Measurements from ENCODE around the gene OR10Z1.

OR10Z1 gene

DNA sequence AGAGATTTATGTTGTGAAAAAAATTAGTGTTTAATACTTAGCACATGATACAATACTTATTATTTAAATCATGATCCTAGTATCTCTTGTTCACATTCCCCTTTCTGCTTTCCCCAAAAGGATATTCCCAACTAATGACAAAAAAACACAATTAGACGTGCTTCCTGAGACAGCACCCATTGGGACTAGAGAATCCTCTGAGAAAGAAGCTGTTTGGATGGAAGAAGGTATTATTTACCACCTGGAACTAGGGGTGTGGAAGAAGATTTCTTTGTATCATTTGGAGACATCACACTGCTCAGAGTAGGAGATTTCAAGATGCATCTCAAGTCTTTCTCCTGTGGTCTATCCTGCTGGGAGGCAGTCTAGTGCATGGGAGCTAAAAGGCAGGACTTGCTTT lies at the start of gene OR10Z1:
Gene OR10Z1, plus strand, starts transcription at position 301 of the 400 bp plus-strand sequence. CDS start 1,171 bp downstream, outside the sequence.
- no peak within 1 kb of the TSS for H3K4me3 ChIP-seq (ENCODE audit: low read depth, low read length)
- in situ Hi-C loops (cut with HindIII; ENCODE audit: low sequenced_read_pairs), result no loop called here
- no peak for DNase-seq (ENCODE audit: low read depth)
- TF ChIP-seq, protein P1, sequence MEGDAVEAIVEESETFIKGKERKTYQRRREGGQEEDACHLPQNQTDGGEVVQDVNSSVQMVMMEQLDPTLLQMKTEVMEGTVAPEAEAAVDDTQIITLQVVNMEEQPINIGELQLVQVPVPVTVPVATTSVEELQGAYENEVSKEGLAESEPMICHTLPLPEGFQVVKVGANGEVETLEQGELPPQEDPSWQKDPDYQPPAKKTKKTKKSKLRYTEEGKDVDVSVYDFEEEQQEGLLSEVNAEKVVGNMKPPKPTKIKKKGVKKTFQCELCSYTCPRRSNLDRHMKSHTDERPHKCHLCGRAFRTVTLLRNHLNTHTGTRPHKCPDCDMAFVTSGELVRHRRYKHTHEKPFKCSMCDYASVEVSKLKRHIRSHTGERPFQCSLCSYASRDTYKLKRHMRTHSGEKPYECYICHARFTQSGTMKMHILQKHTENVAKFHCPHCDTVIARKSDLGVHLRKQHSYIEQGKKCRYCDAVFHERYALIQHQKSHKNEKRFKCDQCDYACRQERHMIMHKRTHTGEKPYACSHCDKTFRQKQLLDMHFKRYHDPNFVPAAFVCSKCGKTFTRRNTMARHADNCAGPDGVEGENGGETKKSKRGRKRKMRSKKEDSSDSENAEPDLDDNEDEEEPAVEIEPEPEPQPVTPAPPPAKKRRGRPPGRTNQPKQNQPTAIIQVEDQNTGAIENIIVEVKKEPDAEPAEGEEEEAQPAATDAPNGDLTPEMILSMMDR (IDR thresholded peaks at IDR 0.05; ENCODE audit: low read depth, low read length, missing control alignments), result no peak

DNA sequence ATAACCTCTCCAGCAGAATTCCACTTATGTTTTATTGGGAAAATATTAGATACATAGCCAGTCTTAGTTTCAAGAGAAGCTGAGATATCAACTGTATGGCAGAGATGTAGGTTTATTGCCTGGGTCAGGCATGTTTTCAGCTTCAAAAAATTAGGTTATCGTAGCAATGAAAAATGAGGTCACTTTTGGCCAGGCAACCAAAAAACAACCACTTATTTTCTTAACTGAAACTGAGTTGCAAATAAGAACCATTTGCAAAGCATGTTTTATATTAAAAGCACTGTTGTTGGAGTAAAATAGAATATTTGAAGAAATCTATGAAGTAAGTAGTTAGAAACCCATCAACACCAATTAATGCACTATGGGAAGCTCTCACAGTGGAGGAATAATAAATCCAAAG lies 45.4 kb upstream of the OR10Z1 start:
- in situ Hi-C loops (cut with HindIII; ENCODE audit: low sequenced_read_pairs), result no loop called here
- no peak overlapping the region for H3K4me3 ChIP-seq (ENCODE audit: low read depth, low read length)
- TF ChIP-seq, protein P1 (IDR thresholded peaks at IDR 0.05; ENCODE audit: low read depth, low read length, missing control alignments), result no peak
- no peak for DNase-seq (ENCODE audit: low read depth)

- TF ChIP-seq, protein P1 (IDR thresholded peaks at IDR 0.05; ENCODE audit: low read depth, low read length, missing control alignments), result no peak
- in situ Hi-C loops (cut with HindIII; ENCODE audit: low sequenced_read_pairs), result no loop called here
- H3K4me3 ChIP-seq (ENCODE audit: low read depth, low read length), result no peak overlapping the region
- no peak for DNase-seq (ENCODE audit: low read depth)
Observed at GRCh38 chr1:158563853-158564252, 41.2 kb upstream of the OR10Z1 start.

DNA sequence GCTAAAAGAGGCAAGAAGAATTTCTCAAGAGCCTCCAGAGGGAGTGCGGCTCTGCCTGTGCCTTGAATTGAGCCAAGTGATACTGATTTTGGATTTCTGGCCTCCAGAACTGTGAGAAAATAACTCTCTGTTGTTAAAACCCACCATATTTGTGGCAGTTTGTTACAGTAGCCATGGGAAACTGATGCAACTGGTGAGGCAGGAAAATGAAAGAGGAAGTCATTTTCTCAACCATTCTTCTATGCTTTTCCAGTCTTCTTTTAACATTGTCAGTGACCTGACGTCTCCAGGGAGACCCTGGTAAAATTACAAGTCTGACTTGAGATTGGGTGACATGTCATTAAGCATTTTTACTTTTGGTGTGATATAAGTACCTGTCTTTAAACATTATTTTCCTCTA lies 40.5 kb upstream of the OR10Z1 start:
- no peak overlapping the region for H3K4me3 ChIP-seq (ENCODE audit: low read depth, low read length)
- TF ChIP-seq, protein P1 (IDR thresholded peaks at IDR 0.05; ENCODE audit: low read depth, low read length, missing control alignments), result no peak
- in situ Hi-C loops (cut with HindIII; ENCODE audit: low sequenced_read_pairs), result no loop called here
- no peak for DNase-seq (ENCODE audit: low read depth)

GRCh38 chr1:158570480-158570879 lies 34.6 kb upstream of the OR10Z1 start, which contains the start of gene OR6P1:
Gene OR6P1 (minus strand): TSS chr1:158570580. CDS start chr1:158563604, 6,976 bp downstream.
- in situ Hi-C loops (cut with HindIII; ENCODE audit: low sequenced_read_pairs), result no loop called here
- no peak within 1 kb of the TSS for H3K4me3 ChIP-seq (ENCODE audit: low read depth, low read length)
- no peak for DNase-seq (ENCODE audit: low read depth)
- TF ChIP-seq, protein P1 (IDR thresholded peaks at IDR 0.05; ENCODE audit: low read depth, low read length, missing control alignments), result no peak

- H3K4me3 ChIP-seq (ENCODE audit: low read depth, low read length), result no peak overlapping the region
- in situ Hi-C loops (cut with HindIII; ENCODE audit: low sequenced_read_pairs), result no loop called here
- TF ChIP-seq, protein P1 (IDR thresholded peaks at IDR 0.05; ENCODE audit: low read depth, low read length, missing control alignments), result no peak
- no peak for DNase-seq (ENCODE audit: low read depth)
Observed at GRCh38 chr1:158572226-158572625, 32.8 kb upstream of the OR10Z1 start.

DNA sequence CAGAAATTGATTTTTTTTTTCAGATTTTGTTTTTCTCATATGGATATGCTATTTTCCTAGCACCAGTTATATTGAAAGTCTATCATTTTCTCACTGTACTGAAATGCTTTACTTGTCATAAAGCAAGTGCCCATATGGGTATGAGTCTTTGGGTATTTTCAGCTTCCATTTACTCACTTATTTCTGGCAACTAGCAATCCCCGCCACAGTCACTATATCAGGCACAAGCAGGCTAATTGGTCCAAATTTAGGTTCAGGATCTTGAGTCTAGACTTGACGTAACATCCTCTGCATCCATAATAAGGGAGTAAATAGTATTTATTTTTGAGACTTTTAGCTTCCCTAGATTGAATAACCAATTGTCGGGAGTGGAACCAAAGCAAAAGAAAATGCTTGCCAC lies 27.5 kb upstream of the OR10Z1 start:
- TF ChIP-seq, protein P1 (IDR thresholded peaks at IDR 0.05; ENCODE audit: low read depth, low read length, missing control alignments), result no peak
- in situ Hi-C loops (cut with HindIII; ENCODE audit: low sequenced_read_pairs), result no loop called here
- no peak overlapping the region for H3K4me3 ChIP-seq (ENCODE audit: low read depth, low read length)
- DNase-seq (ENCODE audit: low read depth), result no peak

Measured in astrocyte of the cerebellum (primary cell).